22Rv1 (cell line): ENCODE data around the gene KLHL40.

ENCODE experiments used
- CTCF ChIP-seq: fragments of 450-650 bp; IDR thresholded peaks from 2 replicates; pipeline ENCODE4 v1.5.1; 2017; ENCODE audit warnings: mild to moderate bottlenecking
- ZFX ChIP-seq: fragments of 450-650 bp; IDR thresholded peaks from 2 replicates; pipeline ENCODE4 v1.6.1; 2017; ENCODE audit warnings: antibody characterized with exemption, borderline replicate concordance

- TF ChIP-seq CTCF (no peak), ZFX (no peak)
These were observed 33.1 kb upstream of the KLHL40 start for GRCh38 chr3:42652251-42652610.
